ENCODE data around the gene COL6A1.

The COL6A1 gene

DNA sequence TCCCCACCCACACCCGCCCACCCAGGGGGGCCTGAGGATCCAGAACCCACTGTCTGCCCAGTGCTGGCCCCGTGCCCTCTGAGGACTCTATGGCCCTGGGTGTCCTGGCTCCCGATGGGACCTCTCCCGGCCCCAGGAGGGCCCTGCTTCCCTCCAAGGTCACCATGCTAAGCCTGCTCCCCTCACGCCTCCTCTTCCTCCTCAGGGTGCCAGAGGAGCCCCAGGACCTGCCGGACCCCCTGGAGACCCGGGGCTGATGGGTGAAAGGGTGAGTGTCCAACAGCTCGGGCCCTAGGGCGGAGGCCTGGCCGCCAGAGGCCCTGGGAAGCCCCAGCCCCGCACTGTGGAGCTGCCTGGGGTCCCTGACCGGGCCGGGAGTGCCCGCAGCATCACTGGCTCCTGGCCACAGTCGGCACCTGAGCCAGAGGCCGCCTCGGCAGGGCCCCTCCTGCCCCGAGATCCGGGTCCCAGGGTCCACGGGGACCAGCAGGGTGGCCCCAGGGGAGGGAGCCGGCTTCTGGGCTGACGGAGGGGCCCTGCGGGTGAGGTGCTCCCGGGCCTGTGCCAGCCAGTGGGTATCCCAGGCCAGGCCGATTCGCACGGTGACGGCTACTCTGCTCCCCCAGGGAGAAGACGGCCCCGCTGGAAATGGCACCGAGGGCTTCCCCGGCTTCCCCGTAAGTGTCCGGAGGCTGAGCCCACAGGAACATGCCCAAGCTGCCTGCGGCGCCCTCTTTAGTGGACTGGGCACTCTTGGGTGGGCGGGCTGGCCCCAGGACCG lies 16.1 kb downstream of the COL6A1 start:
- H3K27ac Mint-ChIP-seq: no peak overlapping the region

DNA sequence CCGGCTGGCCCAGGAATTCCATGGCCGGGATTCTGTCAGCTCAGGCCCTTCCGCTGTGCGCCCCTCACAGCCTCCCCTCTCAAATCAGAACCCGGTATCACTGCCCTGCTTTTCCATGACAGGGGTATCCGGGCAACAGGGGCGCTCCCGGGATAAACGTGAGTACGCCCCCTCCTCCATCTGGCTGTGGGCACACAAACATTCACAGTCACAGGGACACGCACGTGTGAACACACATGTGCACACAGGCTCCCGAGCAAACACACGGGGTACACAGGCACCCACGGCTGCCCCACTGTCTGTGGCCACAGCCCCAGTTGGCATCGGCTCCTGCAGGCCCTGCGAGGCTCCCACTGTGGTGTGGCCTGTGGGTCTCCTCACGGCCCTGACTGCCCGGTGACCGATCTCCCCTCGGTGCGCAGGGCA lies 16.7 kb downstream of the COL6A1 start:
- Mint-ChIP-seq H3K27me3 (no peaks in the 10 kb centered on the region), H3K9me3 (ENCODE audit: low read depth) (no peaks in the 10 kb centered on the region), H3K27ac (no peak overlapping the region), H3K4me1 (ENCODE audit: low read depth) (no peaks in the 10 kb centered on the region), H3K36me3 (no peaks in the 10 kb centered on the region), H3K4me3 (no peak overlapping the region)

More for the DNA sequence above, 16.1 kb downstream of the COL6A1 start:
- H3K27me3 Mint-ChIP-seq: no peaks in the 10 kb centered on the region
- no peaks in the 10 kb centered on the region for H3K36me3 Mint-ChIP-seq
- H3K4me3 Mint-ChIP-seq: no peak overlapping the region
- H3K9me3 Mint-ChIP-seq (ENCODE audit: low read depth): no peaks in the 10 kb centered on the region
- H3K4me1 Mint-ChIP-seq (ENCODE audit: low read depth): no peaks in the 10 kb centered on the region

DNA sequence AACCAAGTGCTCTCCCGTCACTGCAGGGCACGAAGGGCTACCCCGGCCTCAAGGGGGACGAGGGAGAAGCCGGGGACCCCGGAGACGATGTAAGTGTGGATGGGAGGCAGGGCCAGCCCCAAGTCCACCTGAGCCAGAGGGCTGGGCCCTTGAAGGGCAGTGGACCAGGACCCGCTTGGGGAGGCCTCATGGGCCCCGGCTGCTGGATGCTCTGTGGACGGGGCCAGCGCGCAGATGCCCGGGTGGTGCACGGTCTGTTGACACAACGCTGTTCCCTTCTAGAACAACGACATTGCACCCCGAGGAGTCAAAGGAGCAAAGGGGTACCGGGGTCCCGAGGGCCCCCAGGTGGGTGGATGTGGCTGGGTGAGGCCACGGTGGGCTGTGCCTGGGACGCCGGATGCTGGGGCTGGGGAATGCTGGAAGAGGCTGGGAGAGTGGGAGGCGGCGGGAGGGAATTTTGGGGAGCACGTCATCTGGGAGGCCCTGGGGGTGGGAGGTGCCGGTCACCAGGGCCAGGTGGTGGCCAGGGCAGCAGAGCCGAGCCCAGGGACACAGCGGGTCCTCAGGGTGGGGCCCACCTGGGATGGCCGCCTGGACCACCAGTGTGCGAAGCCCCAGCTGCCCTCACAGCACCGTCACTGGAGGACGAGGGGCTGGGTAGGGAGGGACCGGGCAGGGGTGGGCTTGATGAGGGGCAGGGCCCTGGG lies 17.5 kb downstream of the COL6A1 start:
- Mint-ChIP-seq H3K36me3 (no peaks in the 10 kb centered on the region), H3K27me3 (no peaks in the 10 kb centered on the region), H3K9me3 (ENCODE audit: low read depth) (no peaks in the 10 kb centered on the region), H3K4me3 (no peak overlapping the region), H3K27ac (no peak overlapping the region), H3K4me1 (ENCODE audit: low read depth) (no peaks in the 10 kb centered on the region)

DNA sequence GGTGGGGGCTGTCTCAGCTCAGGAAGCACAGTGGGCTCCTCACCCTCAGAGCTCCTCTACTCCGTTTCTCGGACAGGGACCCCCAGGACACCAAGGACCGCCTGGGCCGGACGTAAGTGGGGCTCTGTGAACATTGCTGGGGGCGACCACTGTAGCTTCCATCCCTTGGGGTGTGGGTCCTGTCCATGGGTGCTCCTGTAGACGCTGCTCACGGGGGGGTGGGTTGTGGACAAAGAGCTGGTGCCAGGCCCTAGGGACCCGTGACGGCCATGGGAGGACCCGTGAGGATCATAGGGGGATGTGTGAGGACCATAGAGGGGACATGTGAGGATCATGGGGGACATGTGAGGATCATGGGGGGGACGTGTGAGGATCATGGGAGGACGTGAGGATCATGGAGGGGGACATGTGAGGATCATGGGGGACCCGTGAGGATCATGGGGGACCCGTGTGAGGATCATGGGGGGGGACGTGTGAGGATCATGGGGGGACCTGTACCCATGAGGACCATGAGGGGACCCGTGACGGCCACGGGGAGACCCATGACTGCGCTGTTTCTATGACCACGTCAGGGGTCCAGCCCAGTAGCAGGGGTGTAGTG lies 18.1 kb downstream of the COL6A1 start:
- Mint-ChIP-seq H3K27ac (no peak overlapping the region), H3K9me3 (ENCODE audit: low read depth) (no peaks in the 10 kb centered on the region), H3K27me3 (no peaks in the 10 kb centered on the region), H3K4me1 (ENCODE audit: low read depth) (no peaks in the 10 kb centered on the region), H3K36me3 (no peaks in the 10 kb centered on the region), H3K4me3 (no peak overlapping the region)

DNA sequence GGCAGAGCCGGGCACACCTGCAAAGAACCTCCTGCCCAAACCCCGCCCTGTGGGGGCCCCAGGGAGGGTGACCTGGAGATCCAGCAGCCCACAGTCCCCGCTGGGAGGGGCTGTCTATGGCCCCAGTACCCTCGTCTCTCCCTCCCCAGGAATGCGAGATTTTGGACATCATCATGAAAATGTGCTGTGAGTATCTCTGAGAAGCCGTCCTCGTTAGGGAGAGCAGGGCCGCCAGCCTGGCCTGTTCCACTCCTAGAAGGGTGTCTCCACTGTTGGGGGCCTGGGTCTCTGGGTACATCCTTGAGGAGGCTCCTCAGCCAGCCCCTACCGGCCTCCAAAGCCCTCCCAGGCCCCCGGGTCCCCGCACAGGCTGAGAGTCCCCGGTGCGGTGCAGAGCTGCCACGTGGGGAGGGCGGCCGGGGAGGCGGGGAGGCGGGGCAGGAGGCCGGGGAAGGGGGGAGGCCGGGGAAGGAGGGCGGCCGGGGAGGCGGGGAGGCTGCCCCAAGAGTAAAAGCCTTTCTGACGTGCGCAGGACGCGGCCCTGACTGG lies 18.7 kb downstream of the COL6A1 start:
- Mint-ChIP-seq H3K4me3 (no peak overlapping the region), H3K4me1 (ENCODE audit: low read depth) (no peaks in the 10 kb centered on the region), H3K27ac (no peak overlapping the region), H3K36me3 (no peaks in the 10 kb centered on the region), H3K27me3 (no peaks in the 10 kb centered on the region), H3K9me3 (ENCODE audit: low read depth) (no peaks in the 10 kb centered on the region)

DNA sequence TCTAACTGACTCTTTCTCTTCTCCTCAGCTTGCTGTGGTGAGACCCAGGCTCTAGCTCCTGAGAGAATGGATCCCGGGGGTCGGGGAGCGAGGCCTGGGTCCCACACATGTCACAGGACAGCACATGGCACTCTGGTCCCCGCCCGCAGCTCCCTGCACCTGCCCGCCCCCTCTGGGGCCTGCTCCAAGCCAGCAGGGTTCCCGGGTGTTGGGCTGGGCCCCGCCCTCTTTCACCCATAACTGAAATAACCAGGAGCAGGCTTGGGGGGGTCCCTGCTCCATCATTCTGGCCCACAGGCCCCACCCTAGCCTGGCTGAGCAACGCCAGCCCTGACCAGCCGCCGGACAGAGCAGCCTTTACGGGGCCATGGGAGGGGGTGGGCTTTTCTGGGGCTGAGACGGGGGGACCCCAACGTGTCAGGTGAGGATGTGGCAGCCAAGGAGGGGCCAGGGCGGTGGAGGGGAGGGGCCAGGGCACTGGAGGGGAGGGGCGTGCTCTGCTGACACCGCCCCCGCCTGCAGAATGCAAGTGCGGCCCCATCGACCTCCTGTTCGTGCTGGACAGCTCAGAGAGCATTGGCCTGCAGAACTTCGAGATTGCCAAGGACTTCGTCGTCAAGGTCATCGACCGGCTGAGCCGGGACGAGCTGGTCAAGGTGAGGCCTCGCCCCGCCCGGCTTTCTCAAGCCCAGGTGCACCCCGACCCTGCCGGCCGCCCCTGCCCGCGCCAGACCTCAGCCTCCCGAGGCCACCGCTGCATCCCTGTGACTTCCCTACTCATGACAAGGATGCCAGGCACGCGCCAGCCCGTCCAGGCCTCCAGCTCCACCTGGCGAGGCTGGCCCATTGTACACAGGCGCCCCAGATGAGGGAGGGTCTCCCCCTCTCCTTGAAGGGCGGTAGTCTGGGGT lies 19.4 kb downstream of the COL6A1 start:
- H3K27ac Mint-ChIP-seq: no peak overlapping the region
- no peak overlapping the region for H3K4me3 Mint-ChIP-seq
- no peaks in the 10 kb centered on the region for H3K36me3 Mint-ChIP-seq
- H3K9me3 Mint-ChIP-seq (ENCODE audit: low read depth): no peaks in the 10 kb centered on the region
- no peaks in the 10 kb centered on the region for H3K27me3 Mint-ChIP-seq
- no peaks in the 10 kb centered on the region for H3K4me1 Mint-ChIP-seq (ENCODE audit: low read depth)

DNA sequence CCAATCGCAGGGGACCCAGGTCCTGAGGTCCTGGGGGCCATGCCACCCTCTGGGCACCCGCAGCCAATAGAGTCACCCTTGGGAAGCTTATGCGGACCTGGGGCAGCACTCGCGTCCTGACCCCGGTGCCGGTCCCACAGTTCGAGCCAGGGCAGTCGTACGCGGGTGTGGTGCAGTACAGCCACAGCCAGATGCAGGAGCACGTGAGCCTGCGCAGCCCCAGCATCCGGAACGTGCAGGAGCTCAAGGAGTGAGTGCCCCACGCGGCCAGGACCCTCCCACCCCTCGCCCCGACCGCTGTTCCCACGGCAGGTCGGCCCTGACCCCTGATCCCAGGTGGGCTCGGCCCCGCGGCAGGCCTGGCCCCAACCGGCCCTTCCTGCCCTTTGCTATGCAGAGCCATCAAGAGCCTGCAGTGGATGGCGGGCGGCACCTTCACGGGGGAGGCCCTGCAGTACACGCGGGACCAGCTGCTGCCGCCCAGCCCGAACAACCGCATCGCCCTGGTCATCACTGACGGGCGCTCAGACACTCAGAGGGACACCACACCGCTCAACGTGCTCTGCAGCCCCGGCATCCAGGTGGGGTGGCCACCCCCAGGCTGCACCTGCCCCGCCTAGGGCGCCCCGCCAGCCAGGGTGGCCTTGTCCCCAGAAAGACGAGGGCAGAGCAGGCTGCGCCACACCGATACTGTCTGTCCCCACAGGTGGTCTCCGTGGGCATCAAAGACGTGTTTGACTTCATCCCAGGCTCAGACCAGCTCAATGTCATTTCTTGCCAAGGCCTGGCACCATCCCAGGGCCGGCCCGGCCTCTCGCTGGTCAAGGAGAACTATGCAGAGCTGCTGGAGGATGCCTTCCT lies 20.5 kb downstream of the COL6A1 start:
- H3K9me3 Mint-ChIP-seq (ENCODE audit: low read depth): no peaks in the 10 kb centered on the region
- no peak overlapping the region for H3K4me3 Mint-ChIP-seq
- H3K4me1 Mint-ChIP-seq (ENCODE audit: low read depth): no peaks in the 10 kb centered on the region
- H3K36me3 Mint-ChIP-seq: no peaks in the 10 kb centered on the region
- no peaks in the 10 kb centered on the region for H3K27me3 Mint-ChIP-seq
- H3K27ac Mint-ChIP-seq: no peak overlapping the region

DNA sequence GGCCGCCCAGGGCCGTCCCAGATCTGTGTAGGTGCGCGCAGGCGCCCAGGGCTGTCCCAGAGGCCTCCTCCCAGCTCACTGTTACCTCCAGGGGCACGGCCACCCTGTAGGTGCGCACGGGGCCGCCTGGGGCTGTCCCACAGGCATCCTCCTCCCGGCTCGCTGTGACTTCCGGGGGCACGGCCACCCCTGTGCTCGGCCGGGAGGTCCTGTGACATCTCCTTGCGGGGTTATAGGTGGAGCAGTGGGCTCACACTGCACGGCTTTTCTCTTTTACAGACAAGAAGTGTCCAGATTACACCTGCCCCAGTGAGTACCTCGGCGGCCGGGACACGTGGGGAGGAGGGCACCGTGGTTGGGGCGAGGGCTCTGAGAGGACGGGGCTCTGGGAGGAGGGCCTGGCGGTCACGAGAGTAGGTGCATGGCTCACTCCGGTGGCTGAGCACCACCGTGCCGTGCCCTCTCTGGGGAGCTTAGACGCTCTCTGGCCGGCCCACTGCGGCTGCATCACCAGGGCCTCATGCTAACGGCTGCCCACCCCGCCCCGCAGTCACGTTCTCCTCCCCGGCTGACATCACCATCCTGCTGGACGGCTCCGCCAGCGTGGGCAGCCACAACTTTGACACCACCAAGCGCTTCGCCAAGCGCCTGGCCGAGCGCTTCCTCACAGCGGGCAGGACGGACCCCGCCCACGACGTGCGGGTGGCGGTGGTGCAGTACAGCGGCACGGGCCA lies 21.4 kb downstream of the COL6A1 start:
- Mint-ChIP-seq H3K4me3 (no peak overlapping the region), H3K36me3 (no peaks in the 10 kb centered on the region), H3K27me3 (no peaks in the 10 kb centered on the region), H3K4me1 (ENCODE audit: low read depth) (no peaks in the 10 kb centered on the region), H3K27ac (no peak overlapping the region), H3K9me3 (ENCODE audit: low read depth) (no peaks in the 10 kb centered on the region)

DNA sequence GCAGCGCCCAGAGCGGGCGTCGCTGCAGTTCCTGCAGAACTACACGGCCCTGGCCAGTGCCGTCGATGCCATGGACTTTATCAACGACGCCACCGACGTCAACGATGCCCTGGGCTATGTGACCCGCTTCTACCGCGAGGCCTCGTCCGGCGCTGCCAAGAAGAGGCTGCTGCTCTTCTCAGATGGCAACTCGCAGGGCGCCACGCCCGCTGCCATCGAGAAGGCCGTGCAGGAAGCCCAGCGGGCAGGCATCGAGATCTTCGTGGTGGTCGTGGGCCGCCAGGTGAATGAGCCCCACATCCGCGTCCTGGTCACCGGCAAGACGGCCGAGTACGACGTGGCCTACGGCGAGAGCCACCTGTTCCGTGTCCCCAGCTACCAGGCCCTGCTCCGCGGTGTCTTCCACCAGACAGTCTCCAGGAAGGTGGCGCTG lies 22.0 kb downstream of the COL6A1 start:
- Mint-ChIP-seq H3K36me3 (no peaks in the 10 kb centered on the region), H3K9me3 (ENCODE audit: low read depth) (no peaks in the 10 kb centered on the region), H3K4me1 (ENCODE audit: low read depth) (no peaks in the 10 kb centered on the region), H3K4me3 (no peak overlapping the region), H3K27me3 (no peaks in the 10 kb centered on the region), H3K27ac (no peak overlapping the region)

DNA sequence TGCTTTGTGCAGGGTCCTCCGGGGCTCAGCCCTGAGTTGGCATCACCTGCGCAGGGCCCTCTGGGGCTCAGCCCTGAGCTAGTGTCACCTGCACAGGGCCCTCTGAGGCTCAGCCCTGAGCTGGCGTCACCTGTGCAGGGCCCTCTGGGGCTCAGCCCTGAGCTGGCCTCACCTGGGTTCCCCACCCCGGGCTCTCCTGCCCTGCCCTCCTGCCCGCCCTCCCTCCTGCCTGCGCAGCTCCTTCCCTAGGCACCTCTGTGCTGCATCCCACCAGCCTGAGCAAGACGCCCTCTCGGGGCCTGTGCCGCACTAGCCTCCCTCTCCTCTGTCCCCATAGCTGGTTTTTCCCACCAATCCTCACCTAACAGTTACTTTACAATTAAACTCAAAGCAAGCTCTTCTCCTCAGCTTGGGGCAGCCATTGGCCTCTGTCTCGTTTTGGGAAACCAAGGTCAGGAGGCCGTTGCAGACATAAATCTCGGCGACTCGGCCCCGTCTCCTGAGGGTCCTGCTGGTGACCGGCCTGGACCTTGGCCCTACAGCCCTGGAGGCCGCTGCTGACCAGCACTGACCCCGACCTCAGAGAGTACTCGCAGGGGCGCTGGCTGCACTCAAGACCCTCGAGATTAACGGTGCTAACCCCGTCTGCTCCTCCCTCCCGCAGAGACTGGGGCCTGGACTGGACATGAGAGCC lies 22.7 kb downstream of the COL6A1 start:
- no peaks in the 10 kb centered on the region for H3K9me3 Mint-ChIP-seq (ENCODE audit: low read depth)
- H3K27ac Mint-ChIP-seq: no peak overlapping the region

DNA sequence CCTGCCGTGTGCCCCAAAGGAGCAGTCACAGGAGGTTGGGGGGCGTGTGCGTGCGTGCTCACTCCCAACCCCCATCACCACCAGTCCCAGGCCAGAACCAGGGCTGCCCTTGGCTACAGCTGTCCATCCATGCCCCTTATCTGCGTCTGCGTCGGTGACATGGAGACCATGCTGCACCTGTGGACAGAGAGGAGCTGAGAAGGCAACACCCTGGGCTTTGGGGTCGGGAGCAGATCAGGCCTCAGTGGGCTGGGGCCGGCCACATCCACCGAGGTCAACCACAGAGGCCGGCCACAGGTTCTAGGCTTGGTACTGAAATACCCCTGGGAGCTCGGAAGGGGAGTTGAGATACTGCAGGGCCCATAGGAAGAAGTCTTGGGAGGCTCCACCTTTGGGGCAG lies 23.5 kb downstream of the COL6A1 start:
- Mint-ChIP-seq H3K27ac (no peak overlapping the region), H3K27me3 (no peaks in the 10 kb centered on the region), H3K4me1 (ENCODE audit: low read depth) (no peaks in the 10 kb centered on the region), H3K36me3 (no peaks in the 10 kb centered on the region), H3K4me3 (no peak overlapping the region), H3K9me3 (ENCODE audit: low read depth) (no peaks in the 10 kb centered on the region)

More for the DNA sequence above, 22.7 kb downstream of the COL6A1 start:
- no peaks in the 10 kb centered on the region for H3K36me3 Mint-ChIP-seq
- H3K4me3 Mint-ChIP-seq: no peak overlapping the region
- H3K27me3 Mint-ChIP-seq: no peaks in the 10 kb centered on the region
- no peaks in the 10 kb centered on the region for H3K4me1 Mint-ChIP-seq (ENCODE audit: low read depth)

DNA sequence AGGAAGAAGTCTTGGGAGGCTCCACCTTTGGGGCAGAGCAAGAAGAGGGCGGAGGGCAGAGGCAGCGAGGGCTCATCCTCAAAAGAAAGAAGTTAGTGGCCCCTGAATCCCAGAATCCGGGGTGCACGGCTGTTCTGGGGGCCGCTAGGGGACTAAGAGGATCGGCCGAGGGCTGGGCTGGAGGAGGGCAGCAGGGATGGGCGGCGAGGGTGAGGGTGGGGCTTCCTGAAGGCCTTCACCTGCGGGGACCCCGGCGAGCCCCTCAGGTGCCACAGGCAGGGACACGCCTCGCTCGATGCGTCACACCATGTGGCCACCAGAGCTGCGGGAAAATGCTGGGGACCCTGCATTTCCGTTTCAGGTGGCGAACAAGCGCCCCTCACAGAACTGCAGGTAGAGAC lies 23.9 kb downstream of the COL6A1 start:
- Mint-ChIP-seq H3K4me1 (ENCODE audit: low read depth) (no peaks in the 10 kb centered on the region), H3K36me3 (no peaks in the 10 kb centered on the region), H3K27me3 (no peaks in the 10 kb centered on the region), H3K4me3 (no peak overlapping the region), H3K27ac (no peak overlapping the region), H3K9me3 (ENCODE audit: low read depth) (no peaks in the 10 kb centered on the region)
